HG03196 (cell line): ENCODE measurements around the gene SGSH.
"Not testable (repeated sequence)": the region's sequence is repeated elsewhere in the genome, so short reads cannot be mapped to it uniquely, and the experiment has no call there.

Source experiments
- ATAC-seq: cut with Tn5 transposase; IDR thresholded peaks from one replicate; pipeline ENCODE4 v1.9.1; 2021; ENCODE audit not compliant: unreplicated experiment

SGSH gene

DNA sequence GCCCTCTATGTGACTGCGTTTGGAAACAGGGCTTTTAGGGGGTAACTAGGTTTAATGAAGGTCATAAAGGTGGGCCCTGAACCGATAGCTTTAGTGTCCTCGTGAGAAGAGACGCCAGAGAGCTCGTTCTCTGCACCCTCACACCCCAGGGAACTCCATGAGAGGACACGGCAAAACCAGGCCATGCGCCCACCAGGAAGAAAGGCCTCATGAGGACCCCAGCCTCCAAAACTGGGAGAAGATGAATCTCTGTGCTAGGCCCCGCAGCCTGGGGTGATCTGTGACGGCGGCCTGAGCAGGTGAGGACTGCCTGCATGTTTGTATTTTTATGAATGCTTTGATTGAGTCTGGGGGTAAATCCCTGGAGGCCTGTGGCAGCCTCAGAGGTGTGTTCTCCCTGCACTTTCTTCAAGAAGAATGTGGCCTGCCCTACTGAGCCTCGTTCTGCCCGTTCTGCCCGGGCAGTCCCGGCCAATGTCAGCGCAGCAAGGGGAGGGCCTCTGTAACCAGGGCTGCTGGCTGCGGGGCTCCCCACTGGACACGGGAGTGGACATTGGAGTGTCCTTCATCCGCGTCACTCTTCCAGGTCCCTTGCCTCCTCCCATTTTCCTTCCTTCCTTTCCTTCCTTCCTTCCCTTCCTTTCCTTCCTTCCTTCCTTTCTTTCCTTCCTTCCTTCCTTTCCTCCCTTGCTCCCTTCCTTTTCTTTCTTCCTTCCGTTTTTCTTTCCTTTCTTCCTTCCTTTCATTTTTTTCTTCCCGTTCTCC, 33.7 kb upstream of the SGSH start:
- ATAC-seq = no peak

DNA sequence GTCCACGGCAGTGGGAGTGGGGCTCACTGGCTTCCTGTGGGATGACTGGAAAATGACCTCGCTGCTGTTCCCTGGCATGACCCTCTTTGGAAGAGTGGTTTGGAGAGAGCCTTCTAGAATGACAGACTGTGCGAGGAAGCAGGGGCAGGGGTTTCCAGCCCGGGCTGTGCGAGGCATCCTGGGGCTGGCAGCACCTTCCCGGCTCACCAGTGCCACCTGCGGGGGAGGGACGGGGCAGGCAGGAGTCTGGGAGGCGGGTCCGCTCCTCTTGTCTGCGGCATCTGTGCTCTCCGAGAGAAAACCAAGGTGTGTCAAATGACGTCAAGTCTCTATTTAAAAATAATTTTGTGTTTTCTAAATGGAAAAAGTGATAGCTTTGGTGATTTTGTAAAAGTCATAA, 32.7 kb upstream of the SGSH start:
- ATAC-seq = no peak

DNA sequence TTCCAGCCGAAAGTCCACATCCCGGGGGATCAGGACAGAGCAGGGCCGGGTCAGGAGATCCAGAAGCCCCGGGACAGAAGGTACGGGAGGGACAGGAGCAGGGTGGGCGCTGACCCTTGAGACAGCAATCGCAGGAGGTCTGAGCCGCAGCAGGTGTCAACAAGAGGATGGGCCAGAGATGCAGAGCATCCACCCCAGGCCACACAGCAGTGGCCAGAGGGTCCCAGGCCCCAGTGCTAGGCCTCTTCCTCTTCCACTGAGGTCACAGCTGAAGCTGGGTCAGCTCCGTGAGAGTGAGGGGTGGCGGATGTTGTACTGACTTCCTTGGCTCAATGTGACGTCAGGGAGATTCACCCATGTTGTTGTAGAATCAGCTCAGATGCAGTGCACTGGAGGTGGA, 31.8 kb upstream of the SGSH start:
- ATAC-seq = no peak

DNA sequence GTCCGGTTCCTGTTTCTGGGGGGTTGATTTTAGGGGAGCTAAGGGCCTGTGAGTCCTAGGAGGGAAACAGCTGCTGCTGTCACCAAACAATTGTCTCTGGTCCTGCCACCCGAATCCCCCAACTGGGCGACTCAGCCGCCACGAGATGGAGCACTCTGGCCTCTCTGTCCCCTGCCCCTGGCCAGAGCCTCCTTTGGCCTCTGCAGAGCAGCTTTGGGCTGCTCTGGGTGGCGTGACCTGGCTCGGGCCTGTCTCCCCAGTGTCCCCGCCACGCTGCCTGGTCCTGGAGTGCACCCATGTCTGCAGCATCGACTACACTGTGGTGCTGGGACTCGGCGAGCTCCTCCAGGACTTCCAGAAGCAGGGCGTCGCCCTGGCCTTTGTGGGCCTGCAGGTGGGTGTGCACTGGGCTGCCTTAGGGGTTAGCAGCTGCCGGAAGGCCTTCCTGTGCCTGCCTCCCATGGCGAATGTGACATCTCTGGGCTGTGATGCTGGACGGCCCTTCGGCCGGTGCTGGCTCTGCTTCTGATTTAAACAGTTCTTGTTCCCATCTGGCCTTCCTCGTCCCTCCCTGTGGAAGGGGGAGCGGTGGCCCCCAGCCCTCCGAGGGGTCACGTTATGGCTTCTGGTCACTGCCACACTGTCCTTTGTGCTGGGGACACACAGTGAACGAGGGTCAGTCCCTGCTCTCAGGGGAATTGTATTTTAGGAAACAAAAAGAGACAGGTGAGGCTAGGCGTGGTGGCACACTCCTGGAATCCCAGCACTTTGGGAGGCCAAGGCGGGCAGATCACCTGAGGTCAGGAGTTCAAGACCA, 29.0 kb upstream of the SGSH start:
- no peak for ATAC-seq

DNA sequence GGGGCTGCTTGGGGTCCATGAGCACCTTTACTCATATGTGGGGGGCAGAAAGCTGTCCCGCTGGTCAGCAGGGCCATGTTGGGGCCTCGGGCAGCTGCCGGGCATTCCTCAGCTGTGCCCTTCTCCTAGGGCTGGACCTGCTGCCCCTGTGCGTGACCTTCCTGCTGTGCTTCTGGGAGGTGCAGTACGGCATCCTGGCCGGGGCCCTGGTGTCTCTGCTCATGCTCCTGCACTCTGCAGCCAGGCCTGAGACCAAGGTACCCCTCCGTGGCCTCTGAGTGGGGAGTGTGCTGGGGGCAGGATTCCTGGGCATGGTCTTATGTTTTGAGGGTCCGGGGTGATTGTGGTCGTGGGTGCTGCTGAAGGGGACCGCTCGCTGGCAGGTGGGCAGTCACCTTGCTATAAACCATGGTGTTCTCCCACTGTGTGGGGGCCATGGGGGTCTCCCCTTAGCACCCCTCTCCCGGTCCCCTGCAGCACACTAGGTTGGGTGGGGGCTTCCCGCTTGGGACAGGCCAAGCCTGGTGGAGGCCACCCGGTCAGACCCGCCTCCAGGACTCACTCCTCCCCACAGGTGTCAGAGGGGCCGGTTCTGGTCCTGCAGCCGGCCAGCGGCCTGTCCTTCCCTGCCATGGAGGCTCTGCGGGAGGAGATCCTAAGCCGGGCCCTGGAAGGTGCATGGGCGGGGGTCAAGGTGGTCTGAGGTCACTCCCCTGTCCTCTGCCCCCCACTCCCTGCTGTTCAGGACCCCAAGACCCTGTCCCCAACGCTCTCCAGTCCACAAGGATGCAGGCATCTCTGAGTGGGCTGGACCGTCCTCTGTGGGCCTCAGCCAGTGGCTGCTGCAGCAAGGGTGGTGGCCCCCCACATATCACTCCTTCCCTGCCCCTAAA, 28.1 kb upstream of the SGSH start:
- no peak for ATAC-seq

DNA sequence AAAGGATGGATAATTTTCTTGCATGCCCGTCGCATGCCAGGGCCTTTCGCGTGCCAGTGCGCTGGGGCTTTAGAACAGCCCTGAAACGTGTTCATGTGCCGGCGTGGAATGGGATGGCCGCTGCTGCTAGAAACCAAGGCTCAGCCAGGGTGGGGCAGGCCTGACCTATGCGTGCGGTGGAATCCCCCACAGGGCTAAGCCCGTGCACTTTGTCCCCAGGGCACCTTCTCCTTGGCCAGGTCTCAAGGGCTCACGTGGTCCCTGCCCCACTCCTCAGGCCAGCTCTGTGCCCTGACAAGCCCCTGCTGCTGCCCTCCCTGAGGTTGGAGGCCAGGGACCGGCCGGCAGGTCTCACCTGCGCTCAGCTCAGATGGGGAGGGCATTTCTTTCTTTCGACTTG, 27.4 kb upstream of the SGSH start:
- ATAC-seq = no peak

DNA sequence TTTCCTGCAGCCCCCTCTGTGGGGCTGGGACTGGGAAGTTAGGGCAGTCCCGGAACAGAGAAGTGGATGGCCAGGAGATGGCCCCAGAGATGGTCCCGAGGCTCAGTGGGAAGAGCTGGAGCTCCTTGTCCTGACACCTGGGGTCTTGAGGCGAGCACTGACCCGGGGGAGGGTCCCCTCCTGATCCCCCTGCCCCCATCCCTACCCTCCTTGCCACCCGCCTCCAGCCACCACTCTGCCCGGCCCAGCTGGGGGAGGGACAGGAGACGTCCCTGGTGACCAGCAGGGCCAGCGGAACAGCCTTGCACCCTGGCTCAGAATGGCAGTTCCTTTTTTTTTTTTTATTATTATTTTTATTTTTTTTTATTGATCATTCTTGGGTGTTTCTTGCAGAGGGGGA, 26.6 kb upstream of the SGSH start:
- ATAC-seq = no peak

DNA sequence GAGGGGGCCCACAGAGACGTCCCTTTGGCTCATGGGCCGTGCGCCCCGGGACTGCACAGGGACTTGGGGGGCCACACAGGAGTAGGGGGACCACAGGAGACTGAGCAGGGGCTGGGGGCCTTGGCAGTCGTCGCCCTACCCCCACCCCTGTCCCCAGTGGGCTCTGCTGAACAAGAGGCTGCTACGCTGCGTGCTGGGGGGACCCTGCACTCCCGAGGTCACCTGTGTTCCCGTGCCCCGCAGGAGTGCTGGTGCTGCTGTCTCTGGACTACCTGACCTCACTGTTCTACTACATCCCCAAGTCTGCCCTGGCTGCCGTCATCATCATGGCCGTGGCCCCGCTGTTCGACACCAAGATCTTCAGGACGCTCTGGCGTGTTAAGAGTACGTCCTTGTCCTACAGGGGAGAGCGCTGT, 26.1 kb upstream of the SGSH start:
- no peak for ATAC-seq

DNA sequence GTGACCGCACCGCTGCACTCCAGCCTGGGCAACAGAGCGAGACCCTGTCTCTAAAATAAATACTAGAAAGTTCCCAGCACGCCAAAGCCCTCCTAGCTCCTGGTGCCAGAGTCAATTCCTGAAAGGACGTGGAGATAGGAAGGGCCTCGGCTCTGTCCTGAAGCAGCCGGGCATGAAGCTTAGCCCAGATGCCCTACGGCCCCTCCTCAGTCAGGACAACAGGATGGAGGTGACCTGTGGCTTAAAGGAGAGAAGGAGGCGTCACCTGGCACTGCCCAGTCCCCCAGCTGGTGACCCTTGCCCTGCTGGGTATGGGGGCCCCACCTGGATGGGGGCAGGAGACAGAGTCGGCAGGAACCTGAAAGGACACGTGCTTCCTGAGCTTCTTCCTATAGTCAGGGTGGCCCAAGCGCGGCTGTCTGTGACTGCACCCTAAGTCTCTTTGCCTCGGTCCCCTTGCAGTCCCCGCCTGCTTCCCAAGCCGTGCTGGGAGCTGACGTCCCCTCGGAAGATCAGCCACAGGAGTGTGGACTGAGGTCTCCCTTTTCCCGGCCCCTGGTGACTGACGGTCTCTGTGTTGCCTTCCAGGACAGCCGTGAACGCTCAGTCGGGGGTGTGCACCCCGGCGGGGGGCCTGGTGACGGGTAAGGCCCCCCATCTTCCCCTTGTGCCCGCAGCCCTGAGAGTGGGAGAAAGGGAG, 25.6 kb upstream of the SGSH start:
- no peak for ATAC-seq

DNA sequence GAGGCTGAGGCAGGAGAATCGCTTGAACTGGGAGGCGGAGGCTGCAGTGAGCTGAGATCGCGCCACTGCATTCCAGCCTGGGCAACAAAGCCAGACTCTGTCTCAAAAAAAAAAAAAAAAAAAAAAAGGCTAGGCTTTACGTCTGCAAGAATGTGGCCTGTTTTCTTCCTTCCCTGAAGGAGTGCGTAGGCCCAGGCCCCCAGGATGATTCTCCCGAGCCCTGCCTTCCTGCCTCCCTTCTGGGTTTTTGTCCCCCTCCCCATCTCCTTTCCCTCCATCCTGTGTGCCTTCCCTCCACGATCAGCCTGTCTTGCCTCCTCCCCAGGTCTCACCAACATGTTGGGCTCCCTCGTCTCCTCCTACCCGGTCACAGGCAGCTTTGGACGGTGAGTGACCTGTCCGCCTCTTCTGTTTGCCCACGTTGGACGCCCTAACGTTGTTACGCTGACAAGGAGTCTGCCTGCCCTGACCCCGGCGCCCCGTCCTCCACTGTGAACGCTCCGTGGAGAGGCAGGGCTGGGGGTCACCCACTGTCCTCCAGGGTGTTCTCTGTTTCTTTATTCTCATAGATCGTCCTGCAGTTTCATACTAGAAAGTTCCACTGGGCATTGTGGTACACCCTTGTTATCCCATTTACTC, 24.9 kb upstream of the SGSH start:
- ATAC-seq = no peak

DNA sequence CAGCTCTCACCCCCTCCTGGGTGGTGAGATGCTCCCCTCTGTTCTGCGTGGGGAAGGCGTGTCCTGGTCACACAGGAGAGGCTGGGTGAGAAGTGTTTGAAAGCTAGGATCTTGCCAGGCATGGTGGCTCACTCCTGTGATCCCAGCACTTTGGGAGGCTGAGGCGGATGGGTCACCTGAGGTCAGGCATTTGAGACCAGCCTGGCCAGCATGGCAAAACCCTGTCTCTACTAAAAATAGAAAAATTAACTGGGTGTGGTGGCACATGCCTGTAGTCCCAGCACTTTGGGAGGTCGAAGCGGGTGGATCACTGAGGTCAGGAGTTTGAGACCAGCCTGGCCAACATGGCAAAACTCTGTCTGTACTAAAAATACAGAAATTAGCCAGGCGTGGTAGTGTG, 24.3 kb upstream of the SGSH start:
- not testable (repeated sequence) for ATAC-seq

DNA sequence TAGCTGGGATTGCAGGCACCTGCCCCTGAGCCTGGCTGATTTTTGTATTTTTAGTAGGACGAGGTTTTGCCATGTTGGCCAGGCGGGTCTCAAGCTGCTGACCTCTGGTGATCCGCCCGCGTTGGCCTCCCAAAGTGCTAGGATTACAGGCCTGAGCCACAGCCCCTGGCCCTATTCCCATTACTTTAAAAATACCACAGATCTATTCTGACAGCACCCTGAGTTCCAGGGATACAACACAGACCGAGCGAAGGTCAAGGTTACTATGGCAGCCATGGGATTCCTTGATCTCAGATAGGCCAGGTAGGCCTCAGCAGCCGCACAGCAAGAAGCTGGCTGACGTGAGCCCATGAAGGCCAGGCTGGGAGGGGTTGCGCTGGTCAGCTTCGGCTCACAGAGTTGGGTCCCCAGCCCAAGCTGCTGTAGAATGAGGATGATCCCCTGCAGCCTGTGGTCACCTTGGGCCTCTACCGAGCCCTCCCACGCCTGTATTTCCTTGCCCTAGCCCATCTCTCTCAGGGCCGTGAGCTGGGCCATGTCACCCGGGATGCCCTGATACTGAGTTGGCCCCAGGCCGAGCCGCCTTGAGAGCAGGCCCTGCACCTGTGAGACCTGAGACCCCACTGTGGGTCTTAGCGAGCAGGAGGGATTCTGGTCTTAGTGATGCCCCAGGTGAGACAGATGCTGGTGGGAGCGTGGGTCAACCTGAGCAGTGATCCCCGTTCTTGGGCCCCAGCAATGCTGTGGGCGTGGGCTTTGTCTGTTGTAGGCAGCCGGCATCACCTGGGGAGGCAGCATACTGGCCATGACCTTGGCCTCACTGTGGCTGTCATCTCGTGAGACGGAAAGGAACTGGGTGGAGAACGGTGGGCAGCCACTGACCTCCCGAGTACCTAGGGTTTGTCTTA, 23.6 kb upstream of the SGSH start:
- ATAC-seq = no peak

DNA sequence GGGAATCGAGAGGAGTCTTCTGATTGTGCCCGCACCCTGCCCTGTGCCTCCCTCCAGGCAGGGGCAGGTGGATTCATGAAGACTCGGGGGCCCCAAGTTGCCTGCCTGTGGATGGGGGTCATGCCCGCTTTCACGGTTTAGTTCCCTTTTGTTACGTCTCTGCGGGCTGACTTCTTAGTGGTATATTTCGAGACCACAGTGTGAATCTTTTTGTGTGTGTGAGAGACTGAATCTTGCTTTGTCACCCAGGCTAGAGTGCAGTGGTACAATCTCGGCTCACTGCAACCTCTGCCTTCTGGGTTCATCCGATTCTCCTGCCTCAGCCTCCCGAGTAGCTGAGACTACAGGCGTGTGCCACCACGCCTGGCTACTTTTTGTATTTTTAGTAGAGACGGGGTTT, 22.4 kb upstream of the SGSH start:
- no peak for ATAC-seq

DNA sequence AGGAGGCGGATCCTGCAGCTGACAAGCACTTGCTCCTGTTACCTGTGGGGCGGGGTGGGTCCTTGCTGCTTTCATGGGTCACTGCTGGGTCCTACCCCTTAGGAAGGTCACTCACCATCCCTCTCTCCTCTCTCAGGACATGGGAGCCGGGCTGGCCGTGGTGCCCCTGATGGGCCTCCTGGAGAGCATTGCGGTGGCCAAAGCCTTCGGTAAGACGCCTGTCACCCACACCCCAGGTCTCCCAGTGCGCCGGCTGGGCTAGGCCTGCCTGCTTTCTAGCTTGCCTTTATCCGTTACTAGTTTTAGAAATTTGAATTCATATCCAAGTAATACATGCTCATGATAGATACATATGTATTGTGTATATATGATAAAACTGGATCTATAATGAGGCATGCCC, 17.3 kb upstream of the SGSH start:
- no peak for ATAC-seq

DNA sequence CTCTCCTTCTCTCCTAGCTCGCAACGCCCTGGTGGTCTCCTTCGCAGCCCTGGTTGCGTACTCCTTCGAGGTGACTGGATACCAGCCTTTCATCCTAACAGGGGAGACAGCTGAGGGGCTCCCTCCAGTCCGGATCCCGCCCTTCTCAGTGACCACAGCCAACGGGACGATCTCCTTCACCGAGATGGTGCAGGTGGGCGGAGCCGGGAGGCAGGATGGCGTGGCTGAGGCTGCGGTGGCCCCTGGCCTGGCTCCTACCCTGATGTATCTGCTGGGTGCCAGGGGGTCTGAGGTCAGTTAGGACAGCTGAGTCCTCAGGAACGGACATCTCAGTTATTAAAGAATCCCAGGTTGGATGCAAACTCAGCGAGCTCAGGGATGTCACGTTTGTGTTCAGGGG, 16.8 kb upstream of the SGSH start:
- ATAC-seq = no peak

DNA sequence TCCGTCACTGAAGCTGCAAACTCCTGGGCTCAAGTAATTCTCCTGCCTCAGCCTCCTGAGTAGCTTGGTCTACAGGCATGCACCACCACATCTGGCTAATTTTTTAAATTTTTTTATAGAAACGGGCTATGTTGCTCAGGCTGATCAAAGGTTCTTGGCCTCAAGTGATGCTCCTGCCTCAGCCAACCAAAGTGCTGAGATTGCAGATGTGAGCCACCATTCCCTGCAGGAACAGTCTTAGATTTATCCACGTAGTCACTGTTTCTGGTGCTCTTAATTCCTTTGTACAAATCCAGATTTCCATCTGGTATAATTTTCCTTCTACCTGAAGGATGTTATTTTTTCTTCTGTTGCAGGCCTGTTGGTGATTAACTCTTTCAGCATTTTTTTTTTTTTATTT, 13.1 kb upstream of the SGSH start:
- ATAC-seq = no peak

DNA sequence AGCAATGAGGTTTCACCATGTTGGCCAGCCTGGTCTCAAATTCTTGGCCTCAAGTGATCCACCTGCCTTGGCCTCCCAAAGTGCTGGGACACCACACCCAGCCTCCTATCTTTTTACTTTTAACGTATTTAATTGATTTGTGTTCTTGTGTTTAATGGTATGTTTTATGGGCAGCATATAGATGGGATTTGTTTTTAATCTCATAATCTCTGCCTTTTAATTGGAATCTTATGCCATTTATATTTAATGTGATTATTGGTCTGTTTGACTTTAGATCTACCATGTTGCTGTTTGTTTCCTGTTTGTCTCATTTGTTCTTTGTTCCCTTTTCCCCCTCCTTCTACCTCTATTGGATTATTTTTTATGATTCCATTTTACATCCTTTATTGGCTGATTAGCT, 12.3 kb upstream of the SGSH start:
- no peak for ATAC-seq

DNA sequence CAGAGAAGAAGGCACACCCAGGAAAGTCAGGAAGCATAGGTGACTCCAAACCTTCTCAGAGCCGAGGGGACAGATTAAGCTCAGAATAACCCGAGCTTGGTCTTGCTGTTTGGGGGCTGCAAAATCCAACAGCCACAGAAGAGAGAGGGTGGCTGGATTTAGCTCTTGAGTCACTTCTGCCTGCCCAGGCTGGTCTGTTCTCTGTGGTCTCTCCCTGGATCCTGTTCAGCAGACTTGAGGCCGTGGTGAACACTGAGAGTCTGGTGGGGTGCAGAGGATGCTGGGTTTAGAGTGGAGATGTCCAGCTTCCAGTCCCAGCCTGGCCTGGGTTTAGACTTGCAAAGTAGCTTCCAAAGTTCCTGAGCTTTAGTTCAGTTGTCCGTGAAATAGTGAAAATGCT, 8.9 kb upstream of the SGSH start:
- ATAC-seq = no peak

DNA sequence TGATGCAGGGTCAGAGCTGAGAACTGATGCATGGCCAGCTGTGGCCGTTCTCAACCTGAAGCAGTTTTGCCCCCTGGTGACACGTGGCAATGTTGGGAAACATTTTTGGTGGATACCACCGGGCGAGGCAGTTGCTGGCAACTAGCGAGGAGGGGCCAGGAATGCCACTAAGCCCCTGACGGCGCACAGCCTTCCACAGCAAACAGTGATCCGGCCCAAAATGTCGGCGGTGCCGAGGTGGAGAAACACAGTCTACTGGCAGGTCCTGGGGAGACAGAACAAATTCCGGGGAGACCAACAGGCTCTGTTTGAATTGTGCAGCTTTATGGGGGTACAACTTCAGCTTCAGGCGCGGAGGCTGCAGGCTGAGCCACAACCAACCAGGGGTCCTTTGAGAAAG, 8.3 kb upstream of the SGSH start:
- ATAC-seq = no peak
